Measurements from ENCODE around the gene UGCG. TPM values are rescaled to one million over a fixed set of nuclear protein-coding genes. Genes with fewer than 3 reads are reported as not detected.
"Not testable (repeated sequence)": the region's sequence is repeated elsewhere in the genome, so short reads cannot be mapped to it uniquely, and the experiment has no call there.

Gene UGCG
- total and polyA plus RNA-seq, 9 donors = 19.6 to 33.3 (median 25.8) TPM

DNA sequence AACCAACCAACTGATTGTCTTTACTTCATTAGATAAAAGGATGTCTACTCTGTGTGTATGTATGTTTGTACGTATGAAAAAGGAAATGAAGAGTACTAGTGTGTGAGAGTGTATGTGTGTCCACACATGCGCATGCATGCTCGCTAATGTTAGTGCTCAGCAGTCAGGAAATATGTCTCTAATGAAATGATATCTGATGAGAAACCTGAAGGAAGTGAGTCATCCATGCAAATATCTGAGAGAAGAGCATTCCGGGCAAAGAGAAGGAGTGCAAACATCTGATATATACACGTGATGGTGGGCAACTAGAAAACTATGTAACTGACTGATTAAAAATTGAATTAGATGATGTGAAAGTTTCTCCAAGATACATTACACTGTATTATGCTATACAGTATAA is 29.6 kb upstream of the UGCG start:
- H3K27me3 ChIP-seq (ENCODE audit: control insufficient read depth, insufficient read depth, low read length) = no peaks in the 10 kb centered on the region
- H3K4me3 ChIP-seq (ENCODE audit: low read length) = no peak overlapping the region
- WGBS (ENCODE audit: insufficient coverage) = 87% methylated on average over 3 of the region's 5 CpGs
- DNase-seq = no peak
- H3K4me1 ChIP-seq (ENCODE audit: control insufficient read depth, insufficient read depth, low read length) = no peaks in the 10 kb centered on the region
- H3K27ac ChIP-seq (ENCODE audit: low read length) = no peak overlapping the region
- no peaks in the 10 kb centered on the region for H3K36me3 ChIP-seq (ENCODE audit: control insufficient read depth, insufficient read depth, low read length)
- no peaks in the 10 kb centered on the region for H3K9me3 ChIP-seq (replicated peaks; ENCODE audit: control insufficient read depth, low read depth, low read length)

DNA sequence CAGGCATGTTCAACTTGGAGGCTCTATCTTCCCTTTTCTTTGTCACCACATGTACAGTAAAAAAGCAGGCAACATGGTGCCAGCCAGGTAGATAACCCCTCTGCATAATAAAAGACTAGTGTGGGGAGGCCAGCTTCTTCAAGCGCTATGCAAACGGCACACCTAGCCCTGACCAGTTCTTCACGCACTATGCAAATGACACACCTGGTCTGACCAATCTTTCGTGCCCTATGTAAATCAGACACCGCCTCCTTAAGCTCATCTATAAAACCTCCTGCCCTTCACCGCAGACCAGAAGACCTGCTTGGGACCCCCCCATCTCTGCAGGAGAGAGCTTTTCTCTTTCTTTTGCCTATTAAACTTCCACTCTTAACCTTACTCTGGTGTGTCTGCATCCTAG is 28.1 kb upstream of the UGCG start:
- no peaks in the 10 kb centered on the region for H3K9me3 ChIP-seq (replicated peaks; ENCODE audit: control insufficient read depth, low read depth, low read length)
- no peaks in the 10 kb centered on the region for H3K4me1 ChIP-seq (ENCODE audit: control insufficient read depth, insufficient read depth, low read length)
- no peak overlapping the region for H3K27ac ChIP-seq (ENCODE audit: low read length)
- H3K27me3 ChIP-seq (ENCODE audit: control insufficient read depth, insufficient read depth, low read length) = no peaks in the 10 kb centered on the region
- no peak overlapping the region for H3K4me3 ChIP-seq (ENCODE audit: low read length)
- 87% methylated on average over 6 of the region's 6 CpGs for WGBS (ENCODE audit: insufficient coverage)
- no peaks in the 10 kb centered on the region for H3K36me3 ChIP-seq (ENCODE audit: control insufficient read depth, insufficient read depth, low read length)
- DNase-seq = no peak

DNA sequence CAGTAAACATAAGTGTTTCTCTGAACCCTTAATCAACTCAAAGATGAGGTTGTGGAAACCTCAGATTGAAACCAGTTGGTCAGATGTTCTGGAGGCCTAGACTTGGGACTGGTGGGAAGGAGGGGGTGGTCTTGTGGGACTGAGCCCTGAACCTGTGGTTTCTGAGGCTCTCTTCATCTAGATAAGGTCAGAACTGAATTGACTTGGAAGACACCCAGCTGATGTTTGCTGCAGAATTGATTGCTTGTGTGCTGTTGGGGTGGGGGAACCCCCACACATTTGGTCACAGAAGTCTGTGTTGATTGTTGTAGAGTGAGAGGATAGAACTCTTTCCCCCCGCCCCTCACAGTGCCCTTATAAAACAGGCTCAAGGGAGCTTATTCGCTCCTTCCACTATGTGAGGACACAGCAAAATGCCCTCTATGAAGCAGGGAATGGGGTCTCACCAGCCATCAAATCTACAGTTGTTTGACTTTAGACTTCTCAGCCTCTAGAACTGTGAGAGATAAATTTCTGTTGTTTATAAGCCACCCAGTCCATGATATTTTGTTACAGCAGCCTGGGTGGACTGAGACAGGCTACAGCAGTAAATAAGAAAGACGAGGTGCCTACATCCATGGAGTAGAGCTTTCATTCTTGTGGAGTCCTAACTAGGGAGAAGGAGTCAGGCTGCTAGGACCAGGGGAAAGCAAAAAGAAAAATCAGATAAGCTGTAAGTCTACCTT is 25.7 kb upstream of the UGCG start:
- Histone ChIP-seq H3K9me3 (replicated peaks; ENCODE audit: control insufficient read depth, low read depth, low read length) (no peaks in the 10 kb centered on the region), H3K27me3 (ENCODE audit: control insufficient read depth, insufficient read depth, low read length) (no peaks in the 10 kb centered on the region), H3K4me3 (ENCODE audit: low read length) (no peak overlapping the region), H3K27ac (ENCODE audit: low read length) (no peak overlapping the region), H3K36me3 (ENCODE audit: control insufficient read depth, insufficient read depth, low read length) (no peaks in the 10 kb centered on the region), H3K4me1 (ENCODE audit: control insufficient read depth, insufficient read depth, low read length) (no peaks in the 10 kb centered on the region)
- WGBS (ENCODE audit: insufficient coverage) = no CpG with 5 or more reads among the region's 3 CpGs
- DNase-seq = no peak

GRCh38 chr9:111871499-111871855 is 25.1 kb upstream of the UGCG start:
- H3K27ac ChIP-seq (ENCODE audit: low read length) = no peak overlapping the region
- no peaks in the 10 kb centered on the region for H3K36me3 ChIP-seq (ENCODE audit: control insufficient read depth, insufficient read depth, low read length)
- WGBS (ENCODE audit: insufficient coverage) = 80% methylated on average over 6 of the region's 6 CpGs
- H3K27me3 ChIP-seq (ENCODE audit: control insufficient read depth, insufficient read depth, low read length) = no peaks in the 10 kb centered on the region
- DNase-seq = no peak
- no peaks in the 10 kb centered on the region for H3K9me3 ChIP-seq (replicated peaks; ENCODE audit: control insufficient read depth, low read depth, low read length)
- no peaks in the 10 kb centered on the region for H3K4me1 ChIP-seq (ENCODE audit: control insufficient read depth, insufficient read depth, low read length)
- H3K4me3 ChIP-seq (ENCODE audit: low read length) = no peak overlapping the region

GRCh38 chr9:111872886-111873285 is 23.7 kb upstream of the UGCG start:
- no peak for DNase-seq
- H3K27me3 ChIP-seq (ENCODE audit: control insufficient read depth, insufficient read depth, low read length) = no peaks in the 10 kb centered on the region
- no peak overlapping the region for H3K4me3 ChIP-seq (ENCODE audit: low read length)
- H3K36me3 ChIP-seq (ENCODE audit: control insufficient read depth, insufficient read depth, low read length) = no peaks in the 10 kb centered on the region
- no peaks in the 10 kb centered on the region for H3K4me1 ChIP-seq (ENCODE audit: control insufficient read depth, insufficient read depth, low read length)
- H3K9me3 ChIP-seq (replicated peaks; ENCODE audit: control insufficient read depth, low read depth, low read length) = no peaks in the 10 kb centered on the region
- WGBS (ENCODE audit: insufficient coverage) = no CpG with 5 or more reads among the region's 3 CpGs
- H3K27ac ChIP-seq (ENCODE audit: low read length) = no peak overlapping the region

GRCh38 chr9:111873901-111874300 is 22.7 kb upstream of the UGCG start:
- Histone ChIP-seq H3K36me3 (ENCODE audit: control insufficient read depth, insufficient read depth, low read length) (no peaks in the 10 kb centered on the region), H3K27ac (ENCODE audit: low read length) (no peak overlapping the region), H3K9me3 (replicated peaks; ENCODE audit: control insufficient read depth, low read depth, low read length) (no peaks in the 10 kb centered on the region), H3K27me3 (ENCODE audit: control insufficient read depth, insufficient read depth, low read length) (no peaks in the 10 kb centered on the region), H3K4me1 (ENCODE audit: control insufficient read depth, insufficient read depth, low read length) (no peaks in the 10 kb centered on the region), H3K4me3 (ENCODE audit: low read length) (no peak overlapping the region)
- no CpG with 5 or more reads among the region's 6 CpGs for WGBS (ENCODE audit: insufficient coverage)
- peak; percentile 11 for DNase-seq

DNA sequence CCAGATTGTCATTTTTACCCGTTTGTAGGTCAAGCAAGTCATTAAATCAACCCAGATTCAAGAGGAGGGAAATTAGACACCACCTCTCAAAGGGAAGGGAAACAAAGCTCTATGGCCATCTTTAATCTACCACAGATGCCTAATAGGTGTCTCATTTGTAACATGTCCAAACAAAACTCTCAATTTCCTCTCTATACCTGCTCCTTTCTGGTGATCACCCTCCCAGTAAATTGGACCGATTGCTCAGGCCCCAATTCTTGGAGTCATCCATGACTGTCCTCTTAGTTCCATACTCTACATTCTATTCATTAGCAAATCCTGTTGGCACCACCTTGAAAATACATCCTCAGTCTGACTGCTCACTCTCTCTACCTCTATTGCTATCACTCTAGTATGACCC is 22.1 kb upstream of the UGCG start:
- H3K27me3 ChIP-seq (ENCODE audit: control insufficient read depth, insufficient read depth, low read length) = no peaks in the 10 kb centered on the region
- H3K36me3 ChIP-seq (ENCODE audit: control insufficient read depth, insufficient read depth, low read length) = no peaks in the 10 kb centered on the region
- H3K27ac ChIP-seq (ENCODE audit: low read length) = no peak overlapping the region
- no peak for DNase-seq
- no peaks in the 10 kb centered on the region for H3K9me3 ChIP-seq (replicated peaks; ENCODE audit: control insufficient read depth, low read depth, low read length)
- H3K4me3 ChIP-seq (ENCODE audit: low read length) = no peak overlapping the region
- WGBS (ENCODE audit: insufficient coverage) = 87% methylated on average over 2 of the region's 2 CpGs
- H3K4me1 ChIP-seq (ENCODE audit: control insufficient read depth, insufficient read depth, low read length) = no peaks in the 10 kb centered on the region

GRCh38 chr9:111875291-111875690 is 21.3 kb upstream of the UGCG start:
- DNase-seq; H3K4me1 ChIP-seq (ENCODE audit: control insufficient read depth, insufficient read depth, low read length); H3K4me3 ChIP-seq (ENCODE audit: low read length); H3K36me3 ChIP-seq (ENCODE audit: control insufficient read depth, insufficient read depth, low read length); H3K27ac ChIP-seq (ENCODE audit: low read length); H3K9me3 ChIP-seq (replicated peaks; ENCODE audit: control insufficient read depth, low read depth, low read length); H3K27me3 ChIP-seq (ENCODE audit: control insufficient read depth, insufficient read depth, low read length): not testable (repeated sequence)
- WGBS (ENCODE audit: insufficient coverage) = no CpG with 5 or more reads among the region's 1 CpG

DNA sequence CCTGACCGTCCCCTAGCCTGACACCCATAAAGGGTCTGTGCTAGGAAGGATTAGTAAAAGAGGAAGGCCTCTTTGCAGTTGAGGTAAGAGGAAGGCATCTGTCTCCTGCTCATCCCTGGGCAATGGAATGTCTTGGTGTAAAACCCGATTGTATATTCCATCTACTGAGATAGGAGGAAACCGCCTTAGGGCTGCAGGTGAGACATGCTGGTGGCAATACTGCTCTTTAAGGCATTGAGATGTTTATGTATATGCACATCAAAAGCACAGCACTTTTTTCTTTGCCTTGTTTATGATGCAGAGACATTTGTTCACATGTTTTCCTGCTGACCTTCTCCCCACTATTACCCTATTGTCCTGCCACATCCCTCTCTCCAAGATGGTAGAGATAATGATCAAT is 20.9 kb upstream of the UGCG start:
- H3K4me1 ChIP-seq (ENCODE audit: control insufficient read depth, insufficient read depth, low read length); H3K36me3 ChIP-seq (ENCODE audit: control insufficient read depth, insufficient read depth, low read length); H3K27ac ChIP-seq (ENCODE audit: low read length); H3K9me3 ChIP-seq (replicated peaks; ENCODE audit: control insufficient read depth, low read depth, low read length); DNase-seq; H3K4me3 ChIP-seq (ENCODE audit: low read length); H3K27me3 ChIP-seq (ENCODE audit: control insufficient read depth, insufficient read depth, low read length): not testable (repeated sequence)
- WGBS (ENCODE audit: insufficient coverage) = 60% methylated on average over 1 of the region's 3 CpGs

- Histone ChIP-seq H3K4me1 (ENCODE audit: control insufficient read depth, insufficient read depth, low read length) (no peaks in the 10 kb centered on the region), H3K27me3 (ENCODE audit: control insufficient read depth, insufficient read depth, low read length) (no peaks in the 10 kb centered on the region), H3K27ac (ENCODE audit: low read length) (no peak overlapping the region), H3K4me3 (ENCODE audit: low read length) (no peak overlapping the region), H3K9me3 (replicated peaks; ENCODE audit: control insufficient read depth, low read depth, low read length) (no peaks in the 10 kb centered on the region), H3K36me3 (ENCODE audit: control insufficient read depth, insufficient read depth, low read length) (no peaks in the 10 kb centered on the region)
- 93% methylated on average over 5 of the region's 5 CpGs for WGBS (ENCODE audit: insufficient coverage)
- no peak for DNase-seq
Observed at GRCh38 chr9:111876179-111876578, 20.4 kb upstream of the UGCG start.

- H3K27me3 ChIP-seq (ENCODE audit: control insufficient read depth, insufficient read depth, low read length) = no peaks in the 10 kb centered on the region
- H3K27ac ChIP-seq (ENCODE audit: low read length) = no peak overlapping the region
- peaks cover 2% of the 10 kb centered on the region for H3K9me3 ChIP-seq (replicated peaks; ENCODE audit: control insufficient read depth, low read depth, low read length)
- H3K4me1 ChIP-seq (ENCODE audit: control insufficient read depth, insufficient read depth, low read length) = no peaks in the 10 kb centered on the region
- no peak for DNase-seq
- H3K4me3 ChIP-seq (ENCODE audit: low read length) = no peak overlapping the region
- no peaks in the 10 kb centered on the region for H3K36me3 ChIP-seq (ENCODE audit: control insufficient read depth, insufficient read depth, low read length)
- WGBS (ENCODE audit: insufficient coverage) = no CpG with 5 or more reads among the region's 2 CpGs
Observed at GRCh38 chr9:111877420-111877819, 19.2 kb upstream of the UGCG start.

Measured in muscle of leg (tissue), 11 donors.